Measurements from ENCODE around the gene DNAH1.

DNA sequence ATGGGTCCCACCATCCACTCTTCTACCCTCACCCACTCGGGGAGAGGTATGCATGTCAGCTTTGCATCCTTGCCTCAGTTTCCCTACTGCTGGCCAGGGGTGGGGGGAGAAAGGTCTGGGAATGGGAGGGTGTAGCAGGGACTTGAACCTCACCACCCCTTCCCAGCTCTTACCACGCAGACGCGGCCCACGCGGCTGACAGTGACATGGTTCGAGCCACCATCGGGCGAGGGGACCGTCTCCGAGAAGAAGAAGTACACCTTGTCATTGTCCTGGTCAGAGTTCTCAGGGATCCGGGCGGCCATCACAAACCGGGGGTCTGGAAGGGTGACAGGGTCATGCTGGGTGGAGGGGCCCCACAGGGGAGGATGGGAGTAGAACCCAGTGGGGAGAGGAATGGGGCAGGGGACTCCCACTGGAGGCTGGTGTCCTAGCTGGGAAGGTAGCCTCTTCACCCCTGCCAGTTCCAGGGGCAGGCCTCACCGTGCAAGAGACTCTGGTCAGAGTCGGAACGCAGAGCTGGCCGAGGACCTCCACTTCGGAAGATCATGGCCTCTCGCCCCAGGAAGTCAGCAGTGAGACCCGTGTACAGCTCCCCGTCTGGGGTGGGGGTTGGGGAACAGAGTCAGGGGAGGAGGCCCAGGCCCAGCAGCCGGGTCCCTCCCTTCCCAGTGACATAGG, 125.1 kb downstream of the DNAH1 start:
- TF ChIP-seq, protein P1, sequence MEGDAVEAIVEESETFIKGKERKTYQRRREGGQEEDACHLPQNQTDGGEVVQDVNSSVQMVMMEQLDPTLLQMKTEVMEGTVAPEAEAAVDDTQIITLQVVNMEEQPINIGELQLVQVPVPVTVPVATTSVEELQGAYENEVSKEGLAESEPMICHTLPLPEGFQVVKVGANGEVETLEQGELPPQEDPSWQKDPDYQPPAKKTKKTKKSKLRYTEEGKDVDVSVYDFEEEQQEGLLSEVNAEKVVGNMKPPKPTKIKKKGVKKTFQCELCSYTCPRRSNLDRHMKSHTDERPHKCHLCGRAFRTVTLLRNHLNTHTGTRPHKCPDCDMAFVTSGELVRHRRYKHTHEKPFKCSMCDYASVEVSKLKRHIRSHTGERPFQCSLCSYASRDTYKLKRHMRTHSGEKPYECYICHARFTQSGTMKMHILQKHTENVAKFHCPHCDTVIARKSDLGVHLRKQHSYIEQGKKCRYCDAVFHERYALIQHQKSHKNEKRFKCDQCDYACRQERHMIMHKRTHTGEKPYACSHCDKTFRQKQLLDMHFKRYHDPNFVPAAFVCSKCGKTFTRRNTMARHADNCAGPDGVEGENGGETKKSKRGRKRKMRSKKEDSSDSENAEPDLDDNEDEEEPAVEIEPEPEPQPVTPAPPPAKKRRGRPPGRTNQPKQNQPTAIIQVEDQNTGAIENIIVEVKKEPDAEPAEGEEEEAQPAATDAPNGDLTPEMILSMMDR (IDR thresholded peaks at IDR 0.05; ENCODE audit: low read length), result no peak
- TF ChIP-seq EZH2 (optimal IDR thresholded peaks at IDR 0.05; ENCODE audit: low read depth, low read length) (no peak), EZH2phosphoT487 (IDR thresholded peaks at IDR 0.05; ENCODE audit: low read length) (no peak)
